Psoas muscle (tissue), 8 donors: ENCODE data around the gene NDST3. TPM values are rescaled to one million over a fixed set of nuclear protein-coding genes. Genes with fewer than 3 reads are reported as not detected.
"Not testable (repeated sequence)": the region's sequence is repeated elsewhere in the genome, so short reads cannot be mapped to it uniquely, and the experiment has no call there.

Experiments
- ATAC-seq, 4 donors: fragments of 200-7000 bp; cut with Tn5 transposase; one replicate each; pipeline ENCODE4 v1.9.1; 2020; ENCODE audit warnings: moderate library complexity in 3 of 4, mild to moderate bottlenecking in 2 of 4
- DNase-seq, 2 donors: peaks; one replicate each; pipeline ENCODE4 v3.0.0-alpha.2; 2020
- H3K27ac ChIP-seq: fragments of 200-600 bp; one replicate; pipeline ENCODE4 v1.8.0; 2022
- H3K27me3 ChIP-seq, 3 donors: fragments of 200-600 bp in 1 of 3; one replicate each; pipeline versions ENCODE4 v1.6.1 to v1.8.0; 2013 to 2022; ENCODE audit warnings: low read length in 2 of 3, mild to moderate bottlenecking in 2 of 3, moderate library complexity in 1 of 3; ENCODE audit not compliant: insufficient read depth in 3 of 3
- H3K36me3 ChIP-seq, 2 donors: fragments of 200-600 bp in 1 of 2; one replicate each; pipeline versions ENCODE4 v1.6.1 to v1.8.0; 2013 to 2022; ENCODE audit warnings: low read depth in 1 of 2, mild to moderate bottlenecking in 1 of 2, moderate library complexity in 1 of 2; ENCODE audit not compliant: insufficient read depth in 1 of 2
- H3K4me1 ChIP-seq: fragments of 200-600 bp; one replicate; pipeline ENCODE4 v1.8.0; 2022
- H3K4me3 ChIP-seq: fragments of 200-600 bp; one replicate; pipeline ENCODE4 v1.8.0; 2022; ENCODE audit warnings: mild to moderate bottlenecking
- H3K9me3 ChIP-seq: fragments of 200-600 bp; one replicate; pipeline ENCODE4 v1.8.0; 2022
- WGBS, 3 donors: extraction: QIAGEN DNeasy Blood & Tissue Kit; methylation state at CpG; one replicate each; pipeline versions ENCODE4 v1.1.6 to v1.1.7; 2013; 5-methylcytosine and 5-hydroxymethylcytosine counted together
- intact Hi-C, 2 donors: fragments of 100-400 bp; cut with DNase I; formaldehyde crosslinking; loops; one replicate each; pipeline versions ENCODE4 v1.11.0 to v1.14.2; 2022
- polyA plus RNA-seq, 3 donors: library from polyadenylated mRNA; stranded (reverse); fragments of 200-250 nt; gene quantifications; one replicate each; pipeline ENCODE4 v1.2.3, GENCODE V29; 2013
- total RNA-seq, 4 donors: library from RNA; stranded (reverse); fragmentation: NEBNext Ultra II Directional in 2 of 4; extraction: Animal tissue kit (Norgen Biotek cat#: 25700) in 2 of 4; gene quantifications; one replicate each; pipeline versions ENCODE4 v1.2.1 to v1.2.4, GENCODE V29; 2021 to 2023
- TF ChIP-seq, protein P1 (sequence below): fragments of 200-600 bp; IDR thresholded peaks from one replicate; pipeline ENCODE4 v1.8.0; 2022; ENCODE audit warnings: antibody characterized with exemption
- donor health status: healthy with polysubstance abuse.
- donor health status: DM: no; HTN: no; CAD: no; lungs with moderate emphysema.
- donor health status: Bipolar disorder and iron deficiency.
- donor health status: healthy.
- donor health status: DM: yes; HTN: yes; CAD: no.
- donor health status: DM: no; HTN: no; CAD: no.
- donor health status: DM: no; HTN: no; CAD: no.
- donor health status: DM: yes; HTN: yes; CAD: no.

NDST3 gene
- total and polyA plus RNA-seq, 7 donors: not detected

DNA sequence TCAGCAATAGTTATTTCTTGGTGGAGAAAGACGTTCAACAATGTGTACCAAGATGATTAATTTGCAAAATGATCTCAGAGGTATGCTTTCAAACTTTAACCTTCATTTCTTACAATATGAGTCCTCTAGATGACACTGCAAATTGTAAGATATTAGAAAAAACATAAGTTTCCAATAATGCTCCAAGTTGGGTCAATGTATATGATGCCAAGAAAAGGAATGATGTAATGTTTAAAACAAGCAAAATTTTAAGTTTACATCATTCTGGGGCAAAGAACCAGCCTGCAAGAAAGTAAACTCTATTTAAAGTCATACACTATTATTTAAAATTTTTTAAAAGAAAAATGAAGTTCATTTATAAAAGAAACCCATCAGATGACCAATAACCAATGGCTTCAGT lies 262.4 kb downstream of the NDST3 start:
- ATAC-seq: no peak
- Histone ChIP-seq H3K36me3 (no peaks in the 10 kb centered on the region), H3K4me1 (no peaks in the 10 kb centered on the region), H3K9me3 (no peaks in the 10 kb centered on the region), H3K4me3 (no peak overlapping the region), H3K27ac (no peak overlapping the region), H3K27me3 (no peaks in the 10 kb centered on the region)
- intact Hi-C loops: no loop called here
- DNase-seq: no peak
- 46 to 54% (median 52%) methylated on average over 1 of the region's 1 CpG for WGBS, 3 donors
- TF ChIP-seq, protein P1, sequence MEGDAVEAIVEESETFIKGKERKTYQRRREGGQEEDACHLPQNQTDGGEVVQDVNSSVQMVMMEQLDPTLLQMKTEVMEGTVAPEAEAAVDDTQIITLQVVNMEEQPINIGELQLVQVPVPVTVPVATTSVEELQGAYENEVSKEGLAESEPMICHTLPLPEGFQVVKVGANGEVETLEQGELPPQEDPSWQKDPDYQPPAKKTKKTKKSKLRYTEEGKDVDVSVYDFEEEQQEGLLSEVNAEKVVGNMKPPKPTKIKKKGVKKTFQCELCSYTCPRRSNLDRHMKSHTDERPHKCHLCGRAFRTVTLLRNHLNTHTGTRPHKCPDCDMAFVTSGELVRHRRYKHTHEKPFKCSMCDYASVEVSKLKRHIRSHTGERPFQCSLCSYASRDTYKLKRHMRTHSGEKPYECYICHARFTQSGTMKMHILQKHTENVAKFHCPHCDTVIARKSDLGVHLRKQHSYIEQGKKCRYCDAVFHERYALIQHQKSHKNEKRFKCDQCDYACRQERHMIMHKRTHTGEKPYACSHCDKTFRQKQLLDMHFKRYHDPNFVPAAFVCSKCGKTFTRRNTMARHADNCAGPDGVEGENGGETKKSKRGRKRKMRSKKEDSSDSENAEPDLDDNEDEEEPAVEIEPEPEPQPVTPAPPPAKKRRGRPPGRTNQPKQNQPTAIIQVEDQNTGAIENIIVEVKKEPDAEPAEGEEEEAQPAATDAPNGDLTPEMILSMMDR: no peak

DNA sequence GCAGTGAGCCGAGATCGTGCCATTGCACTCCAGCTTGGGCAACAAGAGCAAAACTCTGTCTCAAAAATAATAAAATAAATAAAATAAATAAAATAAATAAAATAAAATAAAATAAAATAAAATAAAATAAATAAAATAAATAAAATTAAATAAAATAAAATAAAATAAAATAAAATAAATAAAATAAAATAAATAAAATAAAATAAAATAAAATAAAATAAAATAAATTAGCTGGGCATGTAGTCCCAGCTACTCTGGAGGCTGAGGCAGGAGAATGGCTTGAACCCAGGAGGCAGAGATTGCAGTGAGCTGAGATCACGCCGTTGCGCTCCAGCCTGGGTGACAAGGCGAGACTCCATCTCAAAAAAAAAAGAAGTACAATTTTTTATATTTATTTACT lies 265.3 kb downstream of the NDST3 start:
- WGBS, 3 donors: 96 to 99% (median 98%) methylated on average over 6 of the region's 6 CpGs
- H3K9me3 ChIP-seq, H3K36me3 ChIP-seq, H3K27ac ChIP-seq, H3K4me1 ChIP-seq, ATAC-seq, DNase-seq, H3K4me3 ChIP-seq, H3K27me3 ChIP-seq, intact Hi-C loops: not testable (repeated sequence)

DNA sequence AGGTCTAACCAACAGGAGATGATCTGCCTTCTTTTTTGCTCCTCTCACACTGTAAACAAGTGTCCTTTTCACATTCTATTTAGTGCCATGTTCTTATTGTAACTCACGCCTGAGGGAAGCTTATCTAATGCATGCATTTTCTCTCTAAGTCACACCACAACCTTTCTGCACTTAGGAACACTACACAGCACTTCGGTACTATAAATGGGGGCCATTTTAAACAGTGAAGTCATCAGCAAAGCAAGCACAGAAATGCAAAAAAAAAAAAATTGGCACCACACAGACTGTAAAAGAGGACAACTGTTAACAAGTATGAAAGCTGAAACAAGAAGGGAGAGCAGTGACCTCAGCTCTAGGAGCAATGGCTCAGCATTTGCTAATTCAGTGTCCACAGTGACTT lies 273.4 kb downstream of the NDST3 start:
- no peaks in the 10 kb centered on the region for H3K9me3 ChIP-seq
- H3K4me3 ChIP-seq: no peak overlapping the region
- H3K27me3 ChIP-seq: no peaks in the 10 kb centered on the region
- no peak for DNase-seq
- TF ChIP-seq, protein P1: no peak
- no peaks in the 10 kb centered on the region for H3K4me1 ChIP-seq
- 31 to 38% (median 36%) methylated on average over 2 of the region's 2 CpGs for WGBS, 3 donors
- no peak overlapping the region for H3K27ac ChIP-seq
- intact Hi-C loops: no loop called here
- H3K36me3 ChIP-seq: no peaks in the 10 kb centered on the region
- no peak for ATAC-seq
